Thyroid gland (tissue), 4 donors: ENCODE results near the gene TNFRSF21. TPM values are rescaled to one million over a fixed set of nuclear protein-coding genes. Genes with fewer than 3 reads are reported as not detected.
"Not testable (repeated sequence)": the region's sequence is repeated elsewhere in the genome, so short reads cannot be mapped to it uniquely, and the experiment has no call there.

Experiments
- DNase-seq, 2 donors: peaks; one replicate each; pipeline ENCODE4 v3.0.0-alpha.2; 2019
- H3K27ac ChIP-seq, 3 donors: fragments of 200-600 bp; sonication (generic); 1 replicate in 2 of 3; 2 replicates in 1 of 3; pipeline ENCODE4 v1.5.1; 2016 to 2019; ENCODE audit warnings: mild to moderate bottlenecking in 1 of 3, moderate library complexity in 1 of 3
- H3K27me3 ChIP-seq: fragments of 200-600 bp; sonication (generic); one replicate; pipeline ENCODE4 v1.5.1; 2019
- H3K36me3 ChIP-seq, 2 donors: fragments of 200-600 bp; sonication (generic); one replicate each; pipeline ENCODE4 v1.5.1; 2016 to 2019
- H3K4me1 ChIP-seq, 2 donors: fragments of 200-600 bp; sonication (generic); one replicate each; pipeline ENCODE4 v1.5.1; 2017 to 2019
- H3K4me3 ChIP-seq, 3 donors: fragments of 200-600 bp; sonication (generic); replicated peaks in 1 of 3; 1 replicate in 2 of 3; 2 replicates in 1 of 3; pipeline ENCODE4 v1.5.1; 2016; ENCODE audit warnings: mild to moderate bottlenecking in 1 of 3
- H3K9me3 ChIP-seq: fragments of 200-600 bp; sonication (generic); one replicate; pipeline ENCODE4 v1.5.1; 2017
- CTCF ChIP-seq, 6 experiments: fragments of 200-600 bp in 3 of 6; fragments of 450-650 bp in 3 of 6; sonication (generic) in 3 of 6; IDR thresholded peaks; one replicate each; pipeline ENCODE4 v1.5.1; 2016 to 2019; ENCODE audit warnings: antibody characterized with exemption in 6 of 6, mild to moderate bottlenecking in 2 of 6, inconsistent platforms in 1 of 6, moderate library complexity in 1 of 6
- POLR2A ChIP-seq, 2 donors: fragments of 450-650 bp; IDR thresholded peaks; one replicate each; pipeline ENCODE4 v1.6.1; 2017; ENCODE audit warnings: antibody characterized with exemption in 2 of 2, mild to moderate bottlenecking in 2 of 2, moderate library complexity in 1 of 2
- WGBS, 2 donors: methylation state at CpG; one replicate each; pipeline ENCODE4 v1.1.5; 2017; 5-methylcytosine and 5-hydroxymethylcytosine counted together
- intact Hi-C: fragments of 100-400 bp; cut with DNase I; formaldehyde crosslinking; loops from one replicate; pipeline ENCODE4 v1.15.1; 2023
- total RNA-seq, 4 donors: library from RNA; depleted of rRNA; stranded (reverse); fragments of >200 nt; gene quantifications; one replicate each; pipeline ENCODE4 v1.2.3, GENCODE V29; 2016

The TNFRSF21 gene
- total RNA-seq, 4 donors from 2014 or later = 5.7 to 13.6 (median 7.0) TPM

GRCh38 chr6:47323321-47323720, 13.6 kb upstream of the TNFRSF21 start:
- WGBS, 2 donors = 71 to 84% methylated on average over 2 of the region's 2 CpGs

GRCh38 chr6:47321577-47321976, 11.9 kb upstream of the TNFRSF21 start:
- no peak for DNase-seq
- H3K27ac ChIP-seq = no peak overlapping the region
- no peak overlapping the region for H3K4me3 ChIP-seq
- H3K9me3 ChIP-seq = no peaks in the 10 kb centered on the region
- no peaks in the 10 kb centered on the region for H3K4me1 ChIP-seq
- TF ChIP-seq CTCF (IDR thresholded peaks at IDR 0.05) (no peak), POLR2A (IDR thresholded peaks at IDR 0.05) (no peak)
- no peaks in the 10 kb centered on the region for H3K27me3 ChIP-seq
- intact Hi-C loops = no loop called here
- 76 to 81% methylated on average over 4 of the region's 4 CpGs for WGBS, 2 donors
- H3K36me3 ChIP-seq = no peaks in the 10 kb centered on the region

More at GRCh38 chr6:47323321-47323720, 13.6 kb upstream of the TNFRSF21 start:
- intact Hi-C loops = no loop called here
- H3K4me1 ChIP-seq = no peaks in the 10 kb centered on the region
- TF ChIP-seq POLR2A (IDR thresholded peaks at IDR 0.05) = no peak
- TF ChIP-seq CTCF (IDR thresholded peaks at IDR 0.05) = no peak
- H3K9me3 ChIP-seq = no peaks in the 10 kb centered on the region
- H3K27me3 ChIP-seq = no peaks in the 10 kb centered on the region
- no peak overlapping the region for H3K4me3 ChIP-seq
- H3K36me3 ChIP-seq = no peaks in the 10 kb centered on the region
- no peak overlapping the region for H3K27ac ChIP-seq
- no peak for DNase-seq

GRCh38 chr6:47319867-47320266, 10.2 kb upstream of the TNFRSF21 start:
- TF ChIP-seq CTCF (IDR thresholded peaks at IDR 0.05) (no peak), POLR2A (IDR thresholded peaks at IDR 0.05) (no peak)
- Histone ChIP-seq H3K9me3 (no peaks in the 10 kb centered on the region), H3K36me3 (no peaks in the 10 kb centered on the region), H3K27me3 (no peaks in the 10 kb centered on the region), H3K4me3 (no peak overlapping the region), H3K4me1 (no peaks in the 10 kb centered on the region), H3K27ac (no peak overlapping the region)
- WGBS, 2 donors = 57 to 63% methylated on average over 4 of the region's 4 CpGs
- intact Hi-C loops = no loop called here
- DNase-seq = no peak

GRCh38 chr6:47319382-47319781, 9.7 kb upstream of the TNFRSF21 start:
- Histone ChIP-seq H3K4me3 (no peak overlapping the region), H3K27me3 (no peaks in the 10 kb centered on the region), H3K27ac (no peak overlapping the region), H3K9me3 (no peaks in the 10 kb centered on the region), H3K4me1 (no peaks in the 10 kb centered on the region), H3K36me3 (no peaks in the 10 kb centered on the region)
- 82 to 87% methylated on average over 3 of the region's 3 CpGs for WGBS, 2 donors
- no peak for DNase-seq
- no peak for TF ChIP-seq CTCF (IDR thresholded peaks at IDR 0.05)
- TF ChIP-seq POLR2A (IDR thresholded peaks at IDR 0.05) = no peak
- intact Hi-C loops = no loop called here

- no peaks in the 10 kb centered on the region for H3K4me1 ChIP-seq
- H3K36me3 ChIP-seq = no peaks in the 10 kb centered on the region
- intact Hi-C loops = no loop called here
- no peak overlapping the region for H3K27ac ChIP-seq
- TF ChIP-seq POLR2A (IDR thresholded peaks at IDR 0.05) = no peak
- no peak for TF ChIP-seq CTCF (IDR thresholded peaks at IDR 0.05)
- 77 to 90% methylated on average over 3 of the region's 3 CpGs for WGBS, 2 donors
- H3K4me3 ChIP-seq = no peak overlapping the region
- no peaks in the 10 kb centered on the region for H3K27me3 ChIP-seq
- no peak for DNase-seq
- H3K9me3 ChIP-seq = no peaks in the 10 kb centered on the region
Observed at GRCh38 chr6:47318236-47318989, 8.7 kb upstream of the TNFRSF21 start.

GRCh38 chr6:47315181-47315580, 5.5 kb upstream of the TNFRSF21 start:
- H3K4me3 ChIP-seq, H3K27me3 ChIP-seq, H3K36me3 ChIP-seq, intact Hi-C loops, H3K27ac ChIP-seq, H3K9me3 ChIP-seq, DNase-seq, H3K4me1 ChIP-seq: not testable (repeated sequence)
- WGBS, 2 donors = 62 to 84% methylated on average over 8 of the region's 8 CpGs
